Right forelimb (tissue), 1 donor: Measurements from ENCODE around the gene OPA1.
A peak's percentile ranks its signal among the peaks of the same experiment; 100 is the strongest.

Source experiments
- DNase-seq: peaks from one replicate; pipeline ENCODE4 v3.0.0-alpha.2; 2018

OPA1 gene, protein sequence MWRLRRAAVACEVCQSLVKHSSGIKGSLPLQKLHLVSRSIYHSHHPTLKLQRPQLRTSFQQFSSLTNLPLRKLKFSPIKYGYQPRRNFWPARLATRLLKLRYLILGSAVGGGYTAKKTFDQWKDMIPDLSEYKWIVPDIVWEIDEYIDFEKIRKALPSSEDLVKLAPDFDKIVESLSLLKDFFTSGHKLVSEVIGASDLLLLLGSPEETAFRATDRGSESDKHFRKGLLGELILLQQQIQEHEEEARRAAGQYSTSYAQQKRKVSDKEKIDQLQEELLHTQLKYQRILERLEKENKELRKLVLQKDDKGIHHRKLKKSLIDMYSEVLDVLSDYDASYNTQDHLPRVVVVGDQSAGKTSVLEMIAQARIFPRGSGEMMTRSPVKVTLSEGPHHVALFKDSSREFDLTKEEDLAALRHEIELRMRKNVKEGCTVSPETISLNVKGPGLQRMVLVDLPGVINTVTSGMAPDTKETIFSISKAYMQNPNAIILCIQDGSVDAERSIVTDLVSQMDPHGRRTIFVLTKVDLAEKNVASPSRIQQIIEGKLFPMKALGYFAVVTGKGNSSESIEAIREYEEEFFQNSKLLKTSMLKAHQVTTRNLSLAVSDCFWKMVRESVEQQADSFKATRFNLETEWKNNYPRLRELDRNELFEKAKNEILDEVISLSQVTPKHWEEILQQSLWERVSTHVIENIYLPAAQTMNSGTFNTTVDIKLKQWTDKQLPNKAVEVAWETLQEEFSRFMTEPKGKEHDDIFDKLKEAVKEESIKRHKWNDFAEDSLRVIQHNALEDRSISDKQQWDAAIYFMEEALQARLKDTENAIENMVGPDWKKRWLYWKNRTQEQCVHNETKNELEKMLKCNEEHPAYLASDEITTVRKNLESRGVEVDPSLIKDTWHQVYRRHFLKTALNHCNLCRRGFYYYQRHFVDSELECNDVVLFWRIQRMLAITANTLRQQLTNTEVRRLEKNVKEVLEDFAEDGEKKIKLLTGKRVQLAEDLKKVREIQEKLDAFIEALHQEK

DNA sequence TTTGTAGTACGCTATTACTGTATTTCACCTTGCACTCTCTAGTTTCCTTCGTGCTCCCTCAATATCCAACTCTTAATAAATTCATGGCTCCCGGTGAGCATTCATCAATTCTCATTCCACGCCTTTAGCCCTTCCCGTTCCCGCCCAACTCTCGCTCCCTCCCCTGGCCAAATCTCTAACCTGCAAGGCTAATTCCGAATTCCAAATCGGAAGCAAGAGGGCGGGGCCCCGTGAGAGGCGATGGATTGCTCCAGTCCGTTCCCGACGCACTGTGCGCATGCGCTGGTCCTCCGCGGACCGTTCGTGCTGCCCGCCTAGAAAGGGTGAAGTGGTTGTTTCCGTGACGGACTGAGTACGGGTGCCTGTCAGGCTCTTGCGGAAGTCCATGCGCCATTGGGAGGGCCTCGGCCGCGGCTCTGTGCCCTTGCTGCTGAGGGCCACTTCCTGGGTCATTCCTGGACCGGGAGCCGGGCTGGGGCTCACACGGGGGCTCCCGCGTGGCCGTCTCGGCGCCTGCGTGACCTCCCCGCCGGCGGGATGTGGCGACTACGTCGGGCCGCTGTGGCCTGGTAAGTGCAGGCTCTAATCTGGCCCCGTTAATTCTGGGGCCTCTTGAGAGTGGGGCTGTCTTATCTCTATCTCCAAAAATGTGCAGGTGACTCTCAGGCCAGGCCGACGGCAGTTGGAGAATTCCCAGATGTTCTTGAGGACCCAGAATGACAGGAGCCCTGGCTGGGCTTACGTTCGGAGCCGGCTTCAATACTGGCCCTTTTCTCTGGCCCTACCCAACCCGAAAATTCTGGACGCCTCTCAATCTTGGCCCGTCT is at the start of gene OPA1:
OPA1 (plus strand) TSS at position 368 of the 827 bp plus-strand sequence; CDS start at position 538, 170 bp downstream.
- DNase-seq = peak; percentile 98

- DNase-seq = no peak
Measured at GRCh38 chr3:193544289-193544688, 48.7 kb upstream of the OPA1 start.

GRCh38 chr3:193545304-193545703 is 47.7 kb upstream of the OPA1 start:
- no peak for DNase-seq

DNA sequence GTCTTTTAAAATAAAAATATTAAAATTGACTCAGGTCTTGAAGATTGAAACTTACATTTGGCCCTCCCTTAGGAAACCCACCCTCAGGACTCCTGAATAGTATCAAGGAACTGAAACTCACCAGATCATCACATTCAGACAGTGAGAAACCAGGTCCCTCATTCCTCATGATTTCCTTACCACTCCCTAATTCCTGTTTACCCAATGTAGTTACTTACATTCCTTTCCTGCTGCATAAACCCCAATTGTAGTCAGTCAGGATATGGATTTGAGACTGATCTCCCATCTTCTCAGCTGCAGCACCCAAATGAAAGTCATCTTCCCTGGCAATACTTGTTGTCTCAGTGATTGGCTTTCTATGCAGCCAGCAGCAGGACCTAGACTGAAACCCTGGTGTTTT is 46.9 kb upstream of the OPA1 start:
- no peak for DNase-seq

GRCh38 chr3:193548406-193548805 is 44.6 kb upstream of the OPA1 start:
- no peak for DNase-seq

GRCh38 chr3:193552923-193553322 is 40.1 kb upstream of the OPA1 start:
- DNase-seq = no peak

- no peak for DNase-seq
Measured at GRCh38 chr3:193553586-193553985, 39.4 kb upstream of the OPA1 start.

DNA sequence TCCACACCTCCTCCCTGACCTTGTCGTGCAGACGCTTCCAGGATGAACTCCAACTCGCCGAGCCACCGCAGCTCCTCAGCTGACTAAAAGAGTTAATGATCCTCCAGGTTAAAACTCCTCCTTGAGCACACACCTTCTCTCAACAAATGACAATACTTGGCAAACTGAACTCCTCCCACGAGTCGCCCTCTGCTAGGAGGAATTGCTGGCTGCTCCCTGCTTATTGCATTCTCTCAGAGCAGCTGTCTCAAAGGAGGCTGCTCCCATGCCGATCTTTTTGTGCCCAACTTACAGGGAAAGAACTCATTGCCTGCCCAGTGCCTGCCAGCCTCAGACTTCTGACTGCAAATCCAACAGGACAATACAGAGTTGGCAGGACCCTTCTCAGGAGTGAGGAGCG is 38.2 kb upstream of the OPA1 start, which contains the start of gene ATP13A4:
ATP13A4 (minus strand) TSS at position 85 of the 400 bp plus-strand sequence. CDS start 96 bp downstream, outside the sequence.
- DNase-seq = no peak

DNA sequence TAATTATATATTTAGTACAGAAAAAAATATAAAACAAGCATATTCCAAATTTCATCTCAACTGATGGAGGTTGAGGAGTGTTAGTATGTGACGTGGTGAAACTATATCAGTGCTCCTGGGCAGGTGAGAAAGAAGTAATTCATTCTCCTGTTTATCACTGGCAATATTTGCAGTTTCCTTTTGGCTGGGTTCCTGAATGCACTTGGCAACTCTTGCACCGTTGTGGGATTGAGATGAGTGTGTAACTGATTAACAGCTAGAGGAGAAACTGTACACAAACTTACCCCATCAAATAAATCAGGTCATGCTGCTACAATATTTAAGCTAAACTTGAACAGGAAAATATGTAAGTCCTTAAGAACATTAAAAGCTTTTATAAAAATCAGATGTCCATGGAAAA is 36.2 kb upstream of the OPA1 start:
- DNase-seq = no peak

DNA sequence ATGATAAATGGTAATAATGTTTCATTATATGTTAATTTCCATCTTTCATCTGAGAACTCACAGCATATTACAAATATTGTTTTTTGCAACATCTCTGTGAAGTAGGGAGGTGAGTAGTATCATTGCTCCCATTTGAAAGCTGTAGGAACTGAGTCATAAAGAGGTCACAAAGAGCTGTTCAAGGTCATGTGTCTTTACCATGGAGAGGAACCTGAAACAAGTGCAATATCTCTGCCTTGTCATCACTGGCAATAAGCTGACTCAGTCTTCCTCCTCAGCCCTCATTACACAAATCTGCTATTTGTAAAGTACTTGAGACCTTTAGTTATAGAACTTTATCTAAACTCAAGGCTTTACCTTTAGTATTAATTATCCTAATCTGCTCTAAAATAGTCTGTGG is 33.9 kb upstream of the OPA1 start:
- no peak for DNase-seq

DNA sequence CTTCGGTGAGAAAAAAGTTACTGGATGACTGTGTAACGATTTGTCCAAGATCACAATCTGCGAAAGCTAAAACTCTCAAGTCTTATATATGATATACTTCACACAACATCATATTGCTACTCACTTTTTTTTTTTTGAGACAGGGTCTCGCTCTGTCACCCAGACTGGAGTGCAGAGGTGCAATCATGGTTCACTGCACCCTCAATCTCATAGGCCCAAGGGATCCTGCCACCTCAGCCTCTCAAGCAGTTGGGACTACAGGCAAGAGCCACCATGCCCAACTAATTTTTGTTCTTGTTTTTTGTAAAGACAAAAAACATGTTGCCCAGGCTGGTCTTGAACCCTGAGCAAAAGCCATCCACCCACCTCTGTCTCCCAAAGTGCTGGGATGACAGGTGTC is 32.9 kb upstream of the OPA1 start:
- no peak for DNase-seq

- no peak for DNase-seq
Measured at GRCh38 chr3:193560870-193561269, 32.1 kb upstream of the OPA1 start.

DNA sequence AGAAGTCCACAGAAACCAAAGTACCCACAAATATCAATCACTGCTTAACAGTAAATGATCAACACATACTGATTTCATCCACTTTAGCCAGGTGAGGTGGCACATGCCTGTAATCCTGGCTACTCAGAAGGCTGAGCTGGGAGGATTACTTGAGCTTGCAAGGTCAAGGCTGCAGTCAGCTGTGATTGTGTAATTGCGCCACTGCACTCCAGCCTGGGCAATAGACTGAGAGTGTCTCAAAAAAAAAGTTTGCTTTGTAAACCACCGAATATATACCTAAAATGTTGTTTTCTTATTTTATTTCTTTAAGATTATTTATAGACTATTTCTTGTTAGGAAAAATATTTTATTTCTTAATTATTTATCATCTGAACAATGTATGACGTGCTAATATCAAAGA is 29.6 kb upstream of the OPA1 start:
- no peak for DNase-seq

GRCh38 chr3:193564012-193564411 is 29.0 kb upstream of the OPA1 start:
- no peak for DNase-seq

- no peak for DNase-seq
Measured at GRCh38 chr3:193569119-193569518, 23.9 kb upstream of the OPA1 start.

GRCh38 chr3:193572426-193572908 is 20.5 kb upstream of the OPA1 start:
- DNase-seq = peak; percentile 69

GRCh38 chr3:193573403-193574191 is 19.4 kb upstream of the OPA1 start:
- DNase-seq = no peak

DNA sequence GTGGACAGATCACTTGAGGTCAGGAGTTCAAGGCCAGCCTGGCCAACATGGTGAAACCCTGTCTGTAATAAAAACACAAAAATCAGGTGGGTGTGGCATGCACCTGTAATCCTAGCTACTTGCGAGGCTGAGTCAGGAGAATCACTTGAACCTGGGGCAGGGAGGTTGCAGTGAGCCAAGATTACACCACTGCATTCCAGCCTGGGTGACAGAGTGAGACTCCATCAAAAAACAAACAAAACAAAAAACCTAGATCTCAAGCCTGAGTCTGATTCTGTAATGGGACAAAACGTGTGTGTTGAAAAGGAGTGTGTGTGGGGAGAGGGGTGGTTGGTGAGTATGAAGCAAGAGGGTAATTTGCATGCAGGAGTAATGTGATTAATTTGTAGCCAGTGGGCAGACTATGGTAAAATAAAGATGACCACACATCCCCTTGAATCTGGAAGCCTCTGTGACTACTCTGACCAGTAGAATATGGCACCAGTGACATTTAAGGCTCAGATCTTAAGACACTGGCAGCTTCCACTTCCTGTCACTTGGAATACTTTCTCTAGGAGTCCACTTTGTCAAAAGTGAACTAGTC is 18.4 kb upstream of the OPA1 start:
- no peak for DNase-seq

GRCh38 chr3:193585530-193585929 is 7.5 kb upstream of the OPA1 start:
- no peak for DNase-seq

GRCh38 chr3:193586526-193586925 is 6.5 kb upstream of the OPA1 start:
- DNase-seq = no peak

DNA sequence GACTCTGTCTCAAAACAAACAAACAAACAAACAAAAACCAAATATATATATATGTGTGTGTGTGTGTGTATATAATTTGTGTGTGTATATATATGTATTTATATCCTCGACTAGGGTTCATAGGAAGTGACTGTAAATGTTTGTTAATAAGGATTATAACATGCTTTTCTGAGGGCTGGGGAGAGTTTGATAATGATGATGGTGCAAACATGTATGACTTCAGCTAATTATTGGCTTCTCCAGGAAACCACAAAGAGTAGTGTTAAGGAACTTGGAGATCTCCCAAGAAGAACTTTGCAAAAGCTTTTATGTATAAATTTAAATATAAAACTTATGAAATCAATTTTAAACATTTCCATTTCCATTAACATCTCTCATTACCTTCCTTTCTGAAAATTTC is 3.9 kb upstream of the OPA1 start:
- no peak for DNase-seq
